ENCODE results near the gene PTX4. TPM values are rescaled to one million over a fixed set of nuclear protein-coding genes. Genes with fewer than 3 reads are reported as not detected.

The PTX4 gene
- polyA plus RNA-seq, 1 of the 3 experiments (the other 2 are of a cell fraction): not detected

- TF ChIP-seq POLR2AphosphoS5 (IDR thresholded peaks at IDR 0.05; ENCODE audit: low read depth, low read length) (no peak), TAF1 (IDR thresholded peaks at IDR 0.05; ENCODE audit: borderline replicate concordance, low read depth, low read length) (no peak), SIN3A (IDR thresholded peaks at IDR 0.05; ENCODE audit: borderline replicate concordance, low read depth, low read length) (no peak), USF1 (IDR thresholded peaks at IDR 0.05; ENCODE audit: borderline replicate concordance, low read depth) (no peak), FOXM1 (IDR thresholded peaks at IDR 0.05; ENCODE audit: low read depth) (no peak), SMC3 (IDR thresholded peaks at IDR 0.05; ENCODE audit: low read depth, low read length) (no peak), RCOR1 (IDR thresholded peaks at IDR 0.05; ENCODE audit: low read length) (no peak), RAD21 (IDR thresholded peaks at IDR 0.05; ENCODE audit: low read length) (no peak), NFIC (IDR thresholded peaks at IDR 0.05; ENCODE audit: borderline replicate concordance) (no peak), EZH2phosphoT487 (IDR thresholded peaks at IDR 0.05; ENCODE audit: borderline replicate concordance, low read depth) (no peak), GATA2 (CRISPR knock-in tag; IDR thresholded peaks at IDR 0.05) (no peak), IRF3 (IDR thresholded peaks at IDR 0.05; ENCODE audit: low read depth, low read length) (no peak)
- TF ChIP-seq, protein P1, sequence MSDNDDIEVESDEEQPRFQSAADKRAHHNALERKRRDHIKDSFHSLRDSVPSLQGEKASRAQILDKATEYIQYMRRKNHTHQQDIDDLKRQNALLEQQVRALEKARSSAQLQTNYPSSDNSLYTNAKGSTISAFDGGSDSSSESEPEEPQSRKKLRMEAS (IDR thresholded peaks at IDR 0.05; ENCODE audit: low read depth): no peak
- H3K4me1 ChIP-seq (ENCODE audit: control insufficient read depth in 1 of 2, insufficient read depth in 2 of 2, low read depth in 1 of 2, low read length in 1 of 2): no peaks in the 10 kb centered on the region
- POLR2A ChIA-PET: no interaction called here
- H3K79me2 ChIP-seq (ENCODE audit: insufficient read depth): no peaks in the 10 kb centered on the region
- no peaks in the 10 kb centered on the region for H3K27me3 ChIP-seq (ENCODE audit: insufficient read depth)
- H3F3A ChIP-seq (replicated peaks; ENCODE audit: insufficient read depth): no peaks in the 10 kb centered on the region
- no peak overlapping the region for H3K9ac ChIP-seq
- no peak overlapping the region for H2AFZ ChIP-seq (ENCODE audit: low read depth)
- H3K4me2 ChIP-seq: no peak overlapping the region
- peaks cover 0 to 3% of the 10 kb centered on the region in 2 experiments for H3K36me3 ChIP-seq (replicated peaks in 1 of 2; ENCODE audit: control insufficient read depth in 1 of 2, insufficient read depth in 2 of 2, low read length in 1 of 2)
- no peak for DNase-seq
- CTCF ChIA-PET: interaction anchor here (0.7 kb wide), 1 partner anchor 186 kb away, joined by 3 read pairs; the partner anchor contains the start of gene MAPK8IP3
- no peaks in the 10 kb centered on the region for H4K20me1 ChIP-seq (ENCODE audit: insufficient read depth)
- no peak overlapping the region for H3K4me3 ChIP-seq (ENCODE audit: low read depth in 2 of 2, low read length in 1 of 2)
- H3K27ac ChIP-seq (ENCODE audit: low read depth in 2 of 2, low read length in 1 of 2): no peak overlapping the region
- no peaks in the 10 kb centered on the region for H3K9me2 ChIP-seq
- H3K9me3 ChIP-seq: no peaks in the 10 kb centered on the region
- WGBS (ENCODE audit: low lambda C conversion rate): 88% methylated on average over 9 of the region's 17 CpGs
Observed at GRCh38 chr16:1519831-1520230, 31.1 kb upstream of the PTX4 start.

DNA sequence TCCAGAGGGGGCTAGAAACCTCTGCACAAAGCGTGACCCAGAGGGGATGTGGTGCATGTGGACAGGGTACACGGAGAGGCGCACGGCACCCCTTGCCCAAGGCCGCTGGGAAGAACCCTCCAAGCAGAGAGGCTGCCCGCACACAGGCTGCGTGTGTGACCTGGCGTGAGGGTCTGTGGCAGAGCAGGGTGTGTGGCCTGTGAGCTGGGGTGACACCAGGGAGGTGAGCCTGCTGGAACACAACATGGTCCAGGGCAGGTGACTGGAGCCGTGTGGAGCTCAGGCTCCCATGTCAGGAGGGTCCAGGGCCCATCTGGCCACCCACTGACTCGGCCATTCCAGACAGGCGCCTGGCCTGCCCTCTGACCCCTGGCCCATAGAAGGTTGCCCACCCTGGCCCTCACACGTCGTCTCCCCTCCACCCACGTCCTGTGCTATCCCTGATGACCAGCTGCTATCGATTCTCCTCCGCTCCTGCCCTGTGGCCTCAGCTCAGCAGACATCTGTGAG lies 29.9 kb upstream of the PTX4 start:
- no peaks in the 10 kb centered on the region for H4K20me1 ChIP-seq (ENCODE audit: insufficient read depth)
- ChIA-PET CTCF (no interaction called here), POLR2A (no interaction called here)
- no peak for DNase-seq
- no peak overlapping the region for H3K9ac ChIP-seq
- H3K9me3 ChIP-seq: no peaks in the 10 kb centered on the region
- H3K36me3 ChIP-seq (replicated peaks in 1 of 2; ENCODE audit: control insufficient read depth in 1 of 2, insufficient read depth in 2 of 2, low read length in 1 of 2): peaks cover 3 to 4% of the 10 kb centered on the region in 2 experiments
- no peak overlapping the region for H3K27ac ChIP-seq (ENCODE audit: low read depth in 2 of 2, low read length in 1 of 2)
- H3K9me2 ChIP-seq: no peaks in the 10 kb centered on the region
- no peak overlapping the region for H3K4me3 ChIP-seq (ENCODE audit: low read depth in 2 of 2, low read length in 1 of 2)
- no peak overlapping the region for H3K4me2 ChIP-seq
- no peak overlapping the region for H2AFZ ChIP-seq (ENCODE audit: low read depth)
- H3F3A ChIP-seq (replicated peaks; ENCODE audit: insufficient read depth): no peaks in the 10 kb centered on the region
- no peaks in the 10 kb centered on the region for H3K27me3 ChIP-seq (ENCODE audit: insufficient read depth)
- H3K79me2 ChIP-seq (ENCODE audit: insufficient read depth): no peaks in the 10 kb centered on the region
- no peaks in the 10 kb centered on the region for H3K4me1 ChIP-seq (ENCODE audit: control insufficient read depth in 1 of 2, insufficient read depth in 2 of 2, low read depth in 1 of 2, low read length in 1 of 2)
- WGBS (ENCODE audit: low lambda C conversion rate): 92% methylated on average over 14 of the region's 16 CpGs
- TF ChIP-seq FOXJ3 (CRISPR knock-in tag; IDR thresholded peaks at IDR 0.05) (no peak), RCOR1 (IDR thresholded peaks at IDR 0.05; ENCODE audit: low read length) (no peak), FOXM1 (IDR thresholded peaks at IDR 0.05; ENCODE audit: low read depth) (no peak), PBX3 (IDR thresholded peaks at IDR 0.05) (no peak), MXI1 (IDR thresholded peaks at IDR 0.05; ENCODE audit: low read depth, low read length) (no peak), ELF1 (IDR thresholded peaks at IDR 0.05) (no peak), EP300 (IDR thresholded peaks at IDR 0.05; ENCODE audit: borderline replicate concordance in 1 of 2, low read depth in 1 of 2, low read length in 1 of 2) (no peak), USF1 (IDR thresholded peaks at IDR 0.05; ENCODE audit: borderline replicate concordance, low read depth) (no peak), SMC3 (IDR thresholded peaks at IDR 0.05; ENCODE audit: low read depth, low read length) (no peak), FOSL2 (IDR thresholded peaks at IDR 0.05; ENCODE audit: borderline replicate concordance, low read depth) (no peak), RFX5 (IDR thresholded peaks at IDR 0.05; ENCODE audit: low read length) (no peak), RXRA (IDR thresholded peaks at IDR 0.05; ENCODE audit: borderline replicate concordance, low read depth) (no peak), EZH2phosphoT487 (IDR thresholded peaks at IDR 0.05; ENCODE audit: borderline replicate concordance, low read depth) (no peak), GATA2 (CRISPR knock-in tag; IDR thresholded peaks at IDR 0.05) (no peak)
- TF ChIP-seq, protein P1 (IDR thresholded peaks at IDR 0.05; ENCODE audit: low read depth): no peak
